Measurements from ENCODE around the gene MAD1L1. TPM values are rescaled to one million over a fixed set of nuclear protein-coding genes. Genes with fewer than 3 reads are reported as not detected.

The MAD1L1 gene
- total and polyA plus RNA-seq, 2 of the 8 experiments (the other 6 are each of a cell fraction or from before 2014, with no cell fraction given), result 40.4 to 44.6 TPM

GRCh38 chr7:1948301-1948796 lies 284.4 kb downstream of the MAD1L1 start:
- Histone ChIP-seq H3K27me3 (replicated peaks in 1 of 4; ENCODE audit: control insufficient read depth in 3 of 4, extremely low read depth in 1 of 4, insufficient read depth in 3 of 4, low read length in 3 of 4) (no peaks in the 10 kb centered on the region), H2BK120ac (replicated peaks; ENCODE audit: low read depth, low read length) (no peak overlapping the region), H3K4me3 (ENCODE audit: extremely low read depth in 1 of 4, insufficient read depth in 2 of 4, low read depth in 3 of 4, low read length in 4 of 4) (no peak overlapping the region), H2BK5ac (ENCODE audit: low read depth, low read length) (peak overlapping the region; percentile 24; the same call in 1 of the 2 replicates), H4K5ac (ENCODE audit: insufficient read length, low read depth, low read length) (no peak overlapping the region), H2AK5ac (ENCODE audit: low read depth, low read length) (no peak overlapping the region), H3K4ac (replicated peaks; ENCODE audit: insufficient read length, low read depth, low read length) (no peak overlapping the region), H3K23ac (ENCODE audit: insufficient read length) (no peak overlapping the region), H2BK15ac (ENCODE audit: low read length) (no peak overlapping the region), H2BK20ac (ENCODE audit: low read length) (no peak overlapping the region), H3K27ac (ENCODE audit: low read depth, low read length) (no peak overlapping the region), H2BK12ac (ENCODE audit: low read depth, low read length) (no peak overlapping the region), H3K14ac (ENCODE audit: insufficient read length) (no peak overlapping the region), H3K18ac (ENCODE audit: extremely low read depth, low read length) (no peak overlapping the region), H3K56ac (replicated peaks; ENCODE audit: insufficient read length, low read depth, low read length) (no peak overlapping the region), H4K8ac (ENCODE audit: extremely low read depth, insufficient read depth, low read length) (no peak overlapping the region), H3K4me2 (ENCODE audit: insufficient read depth in 1 of 2, low read depth in 2 of 2, low read length in 2 of 2) (no peak overlapping the region), H3K79me1 (ENCODE audit: low read depth, low read length) (peaks cover 3% of the 10 kb centered on the region; the same call in 1 of the 2 replicates), H3K36me3 (ENCODE audit: control insufficient read depth in 2 of 4, insufficient read depth in 4 of 4, low read length in 3 of 4) (no peaks in the 10 kb centered on the region; a peak in 1 of 8 replicates), H3K79me2 (ENCODE audit: control insufficient read depth in 1 of 2, insufficient read depth in 2 of 2, low read length in 2 of 2) (no peaks in the 10 kb centered on the region), H4K91ac (replicated peaks; ENCODE audit: insufficient read length, low read length) (no peak overlapping the region), H3K23me2 (ENCODE audit: low read depth, low read length) (no peaks in the 10 kb centered on the region), H4K20me1 (replicated peaks in 1 of 2; ENCODE audit: control insufficient read depth in 1 of 2, insufficient read depth in 2 of 2, low read length in 2 of 2) (peaks cover 0 to 2% of the 10 kb centered on the region in 2 experiments), H3K4me1 (replicated peaks in 1 of 4; ENCODE audit: control insufficient read depth in 3 of 4, insufficient read depth in 4 of 4, low read length in 3 of 4) (peaks cover 0 to 7% (median 5%) of the 10 kb centered on the region in 4 experiments; a peak in 6 of 7 replicates), H3K9ac (replicated peaks in 1 of 4; ENCODE audit: extremely low read depth in 1 of 4, low read depth in 3 of 4, low read length in 3 of 4) (no peak overlapping the region), H2AFZ (ENCODE audit: low read length) (no peak overlapping the region), H3K9me3 (ENCODE audit: insufficient read depth in 2 of 2, low read depth in 1 of 2, low read length in 1 of 2) (no peaks in the 10 kb centered on the region)
- FAIRE-seq (no peak), DNase-seq (ENCODE audit: low read depth in 1 of 2, low spot score in 2 of 2) (no peak)
- 84% methylated on average over 16 of the region's 20 CpGs; no CpG with 5 or more reads in 1 of the 2 experiments for WGBS, 2 experiments (ENCODE audit: extremely low coverage in 1 of 2, insufficient coverage in 1 of 2, insufficient read length in 1 of 2, insufficient replicate concordance in 2 of 2, low coverage in 1 of 2, low lambda C conversion rate in 2 of 2, missing lambda C conversion rate in 1 of 2)
- CTCF ChIA-PET (ENCODE audit: partially characterized antibody), result interaction anchor here (0.6 to 1.5 kb wide), 3 partner anchors 93 to 383 kb away, joined by 3 to 4 read pairs (median 3); no protein-coding TSS in a partner anchor
- POLR2A ChIA-PET (ENCODE audit: partially characterized antibody), result no interaction called here
- TF ChIP-seq RXRA (IDR thresholded peaks at IDR 0.05; ENCODE audit: insufficient read depth, low read depth, low read length) (no peak), POU5F1 (IDR thresholded peaks at IDR 0.05; ENCODE audit: low read depth, low read length) (no peak), GTF2F1 (IDR thresholded peaks at IDR 0.05; ENCODE audit: borderline replicate concordance, low read depth, low read length) (no peak), BACH1 (IDR thresholded peaks at IDR 0.05; ENCODE audit: low read length) (no peak), SIX5 (IDR thresholded peaks at IDR 0.05; ENCODE audit: low read depth, low read length) (no peak), JUND (IDR thresholded peaks at IDR 0.05; ENCODE audit: low read length) (no peak), ZNF274 (IDR thresholded peaks at IDR 0.05; ENCODE audit: borderline replicate concordance, extremely low read depth, low read length) (no peak), SP1 (IDR thresholded peaks at IDR 0.05; ENCODE audit: low read depth, low read length) (no peak), FOSL1 (IDR thresholded peaks at IDR 0.05; ENCODE audit: insufficient read depth, low read depth, low read length) (no peak), MAFK (IDR thresholded peaks at IDR 0.05; ENCODE audit: low read depth, low read length) (no peak)
- TF ChIP-seq, protein P1, sequence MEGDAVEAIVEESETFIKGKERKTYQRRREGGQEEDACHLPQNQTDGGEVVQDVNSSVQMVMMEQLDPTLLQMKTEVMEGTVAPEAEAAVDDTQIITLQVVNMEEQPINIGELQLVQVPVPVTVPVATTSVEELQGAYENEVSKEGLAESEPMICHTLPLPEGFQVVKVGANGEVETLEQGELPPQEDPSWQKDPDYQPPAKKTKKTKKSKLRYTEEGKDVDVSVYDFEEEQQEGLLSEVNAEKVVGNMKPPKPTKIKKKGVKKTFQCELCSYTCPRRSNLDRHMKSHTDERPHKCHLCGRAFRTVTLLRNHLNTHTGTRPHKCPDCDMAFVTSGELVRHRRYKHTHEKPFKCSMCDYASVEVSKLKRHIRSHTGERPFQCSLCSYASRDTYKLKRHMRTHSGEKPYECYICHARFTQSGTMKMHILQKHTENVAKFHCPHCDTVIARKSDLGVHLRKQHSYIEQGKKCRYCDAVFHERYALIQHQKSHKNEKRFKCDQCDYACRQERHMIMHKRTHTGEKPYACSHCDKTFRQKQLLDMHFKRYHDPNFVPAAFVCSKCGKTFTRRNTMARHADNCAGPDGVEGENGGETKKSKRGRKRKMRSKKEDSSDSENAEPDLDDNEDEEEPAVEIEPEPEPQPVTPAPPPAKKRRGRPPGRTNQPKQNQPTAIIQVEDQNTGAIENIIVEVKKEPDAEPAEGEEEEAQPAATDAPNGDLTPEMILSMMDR (IDR thresholded peaks at IDR 0.05; ENCODE audit: control extremely low read depth in 1 of 3, insufficient read depth in 1 of 3, low read depth in 1 of 3, low read length in 3 of 3), result no peak
- TF ChIP-seq, protein P2, sequence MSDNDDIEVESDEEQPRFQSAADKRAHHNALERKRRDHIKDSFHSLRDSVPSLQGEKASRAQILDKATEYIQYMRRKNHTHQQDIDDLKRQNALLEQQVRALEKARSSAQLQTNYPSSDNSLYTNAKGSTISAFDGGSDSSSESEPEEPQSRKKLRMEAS (IDR thresholded peaks at IDR 0.05), result no peak
